HCT116 (cell line): ENCODE measurements around the gene SGIP1.

Experiments used
- ELF1 ChIP-seq: IDR thresholded peaks from 2 replicates; pipeline ENCODE4 v1.6.1; 2012; ENCODE audit warnings: low read depth, borderline replicate concordance
- EZH2 ChIP-seq: fragments of 200-600 bp; sonication (generic); IDR thresholded peaks from 2 replicates; pipeline ENCODE4 v1.6.1; 2017; ENCODE audit warnings: antibody characterized with exemption, mixed run types
- POLR2A ChIP-seq: IDR thresholded peaks from 2 replicates; pipeline ENCODE4 v1.7.0; 2011; ENCODE audit warnings: borderline replicate concordance; ENCODE audit not compliant: insufficient read depth, insufficient read length; ENCODE audit errors: extremely low read depth
- POLR2AphosphoS5 ChIP-seq: IDR thresholded peaks from 2 replicates; pipeline ENCODE4 v1.6.1; 2011; ENCODE audit warnings: mild to moderate bottlenecking, low read depth, low read length, moderate library complexity
- ZNF274 ChIP-seq: fragments of 200-500 bp; sonication (Bioruptor generic); IDR thresholded peaks from 2 replicates; pipeline ENCODE4 v1.6.1; 2014; ENCODE audit warnings: mild to moderate bottlenecking, low read depth, low read length, inconsistent platforms
- TF ChIP-seq, protein P1 (sequence below), 3 experiments: fragments of 200-600 bp in 1 of 3; sonication (generic) in 1 of 3; IDR thresholded peaks in 2 of 3; conservative IDR thresholded peaks in 1 of 3; 2 replicates each; pipeline ENCODE4 v1.5.1; 2012 to 2017; ENCODE audit warnings: low read depth in 2 of 3, low read length in 2 of 3, antibody characterized with exemption in 1 of 3, borderline replicate concordance in 1 of 3, control low read depth in 1 of 3, mild to moderate bottlenecking in 1 of 3, mixed read lengths in 1 of 3, mixed run types in 1 of 3, moderate library complexity in 1 of 3; ENCODE audit not compliant: insufficient read depth in 1 of 3
- TF ChIP-seq, protein P2 (sequence below): IDR thresholded peaks from 2 replicates; pipeline ENCODE4 v1.6.1; 2012

DNA sequence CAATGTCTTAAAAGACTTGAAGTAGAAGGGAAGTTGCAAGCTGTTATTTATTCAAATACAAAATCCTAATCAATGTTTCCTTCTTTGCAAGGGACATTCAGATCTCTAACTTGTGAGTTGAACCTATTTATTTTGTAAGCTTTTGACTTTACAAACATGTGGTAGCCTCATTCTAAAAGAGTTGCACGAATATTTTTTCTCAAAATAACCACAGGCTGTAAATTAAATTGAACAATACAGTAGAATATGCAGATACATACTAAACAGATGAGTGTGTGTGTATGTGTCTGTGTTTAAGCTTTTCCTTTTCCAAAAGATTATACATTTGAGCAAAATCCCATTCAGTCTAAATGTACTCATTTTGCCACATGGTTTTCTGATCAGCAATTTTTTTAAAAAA, 213.5 kb downstream of the SGIP1 start:
- no peak for TF ChIP-seq ZNF274
- no peak for TF ChIP-seq POLR2A
- TF ChIP-seq, protein P1, sequence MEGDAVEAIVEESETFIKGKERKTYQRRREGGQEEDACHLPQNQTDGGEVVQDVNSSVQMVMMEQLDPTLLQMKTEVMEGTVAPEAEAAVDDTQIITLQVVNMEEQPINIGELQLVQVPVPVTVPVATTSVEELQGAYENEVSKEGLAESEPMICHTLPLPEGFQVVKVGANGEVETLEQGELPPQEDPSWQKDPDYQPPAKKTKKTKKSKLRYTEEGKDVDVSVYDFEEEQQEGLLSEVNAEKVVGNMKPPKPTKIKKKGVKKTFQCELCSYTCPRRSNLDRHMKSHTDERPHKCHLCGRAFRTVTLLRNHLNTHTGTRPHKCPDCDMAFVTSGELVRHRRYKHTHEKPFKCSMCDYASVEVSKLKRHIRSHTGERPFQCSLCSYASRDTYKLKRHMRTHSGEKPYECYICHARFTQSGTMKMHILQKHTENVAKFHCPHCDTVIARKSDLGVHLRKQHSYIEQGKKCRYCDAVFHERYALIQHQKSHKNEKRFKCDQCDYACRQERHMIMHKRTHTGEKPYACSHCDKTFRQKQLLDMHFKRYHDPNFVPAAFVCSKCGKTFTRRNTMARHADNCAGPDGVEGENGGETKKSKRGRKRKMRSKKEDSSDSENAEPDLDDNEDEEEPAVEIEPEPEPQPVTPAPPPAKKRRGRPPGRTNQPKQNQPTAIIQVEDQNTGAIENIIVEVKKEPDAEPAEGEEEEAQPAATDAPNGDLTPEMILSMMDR (IDR thresholded peaks at IDR 0.05 in 2 of 3, conservative IDR thresholded peaks at IDR 0.05 in 1 of 3; ENCODE audit: borderline replicate concordance in 1 of 3, insufficient read depth in 1 of 3, low read depth in 2 of 3, low read length in 2 of 3): no peak
- TF ChIP-seq, protein P2, sequence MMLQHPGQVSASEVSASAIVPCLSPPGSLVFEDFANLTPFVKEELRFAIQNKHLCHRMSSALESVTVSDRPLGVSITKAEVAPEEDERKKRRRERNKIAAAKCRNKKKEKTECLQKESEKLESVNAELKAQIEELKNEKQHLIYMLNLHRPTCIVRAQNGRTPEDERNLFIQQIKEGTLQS: no peak
- no peak for TF ChIP-seq POLR2AphosphoS5
- no peak for TF ChIP-seq EZH2
- no peak for TF ChIP-seq ELF1
